HG03558 (cell line): ENCODE data around the gene GBX1.

Experiments
- ATAC-seq: cut with Tn5 transposase; IDR thresholded peaks from one replicate; pipeline ENCODE4 v1.9.1; 2021; ENCODE audit warnings: moderate number of reproducible peaks; ENCODE audit not compliant: unreplicated experiment; ENCODE audit errors: extremely low read depth

GBX1 gene

GRCh38 chr7:151141855-151142685, 25.4 kb downstream of the GBX1 start:
- no peak for ATAC-seq

- ATAC-seq: no peak
Measured at GRCh38 chr7:151141311-151141854, 26.1 kb downstream of the GBX1 start.

- ATAC-seq: no peak
Measured at GRCh38 chr7:151140826-151141225, 26.7 kb downstream of the GBX1 start.

- ATAC-seq: no peak
Measured at GRCh38 chr7:151139791-151140190, 27.7 kb downstream of the GBX1 start.

- no peak for ATAC-seq
Measured at GRCh38 chr7:151139071-151139790, 28.3 kb downstream of the GBX1 start.

GRCh38 chr7:151138153-151138851, 29.2 kb downstream of the GBX1 start:
- ATAC-seq: no peak

GRCh38 chr7:151137791-151138152, 29.7 kb downstream of the GBX1 start:
- ATAC-seq: no peak

GRCh38 chr7:151137076-151137675, 30.3 kb downstream of the GBX1 start:
- ATAC-seq: no peak

GRCh38 chr7:151135866-151136843, 31.3 kb downstream of the GBX1 start:
- ATAC-seq: no peak

- no peak for ATAC-seq
Measured at GRCh38 chr7:151135525-151135845, 32.0 kb downstream of the GBX1 start.

- no peak for ATAC-seq
Measured at GRCh38 chr7:151134743-151135524, 32.6 kb downstream of the GBX1 start.

- ATAC-seq: no peak
Measured at GRCh38 chr7:151133986-151134742, 33.3 kb downstream of the GBX1 start.

GRCh38 chr7:151133266-151133985, 34.1 kb downstream of the GBX1 start:
- no peak for ATAC-seq

GRCh38 chr7:151132461-151133205, 34.9 kb downstream of the GBX1 start:
- ATAC-seq: no peak

GRCh38 chr7:151131592-151132293, 35.8 kb downstream of the GBX1 start:
- no peak for ATAC-seq

- ATAC-seq: no peak
Measured at GRCh38 chr7:151131224-151131591, 36.3 kb downstream of the GBX1 start.
